ENCODE results near the gene ZNF521.

Gene ZNF521

GRCh38 chr18:25288340-25288938 lies 63.5 kb downstream of the ZNF521 start:
- Histone ChIP-seq H3K4me3 (replicated peaks; ENCODE audit: low read depth, low read length) (no peak overlapping the region), H3K36me3 (ENCODE audit: control insufficient read depth, insufficient read depth, low read length) (no peaks in the 10 kb centered on the region), H3K27me3 (replicated peaks; ENCODE audit: control insufficient read depth, insufficient read depth, low read length) (no peaks in the 10 kb centered on the region; the same call in 1 of the 2 replicates)
- TF ChIP-seq, protein P1, sequence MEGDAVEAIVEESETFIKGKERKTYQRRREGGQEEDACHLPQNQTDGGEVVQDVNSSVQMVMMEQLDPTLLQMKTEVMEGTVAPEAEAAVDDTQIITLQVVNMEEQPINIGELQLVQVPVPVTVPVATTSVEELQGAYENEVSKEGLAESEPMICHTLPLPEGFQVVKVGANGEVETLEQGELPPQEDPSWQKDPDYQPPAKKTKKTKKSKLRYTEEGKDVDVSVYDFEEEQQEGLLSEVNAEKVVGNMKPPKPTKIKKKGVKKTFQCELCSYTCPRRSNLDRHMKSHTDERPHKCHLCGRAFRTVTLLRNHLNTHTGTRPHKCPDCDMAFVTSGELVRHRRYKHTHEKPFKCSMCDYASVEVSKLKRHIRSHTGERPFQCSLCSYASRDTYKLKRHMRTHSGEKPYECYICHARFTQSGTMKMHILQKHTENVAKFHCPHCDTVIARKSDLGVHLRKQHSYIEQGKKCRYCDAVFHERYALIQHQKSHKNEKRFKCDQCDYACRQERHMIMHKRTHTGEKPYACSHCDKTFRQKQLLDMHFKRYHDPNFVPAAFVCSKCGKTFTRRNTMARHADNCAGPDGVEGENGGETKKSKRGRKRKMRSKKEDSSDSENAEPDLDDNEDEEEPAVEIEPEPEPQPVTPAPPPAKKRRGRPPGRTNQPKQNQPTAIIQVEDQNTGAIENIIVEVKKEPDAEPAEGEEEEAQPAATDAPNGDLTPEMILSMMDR (IDR thresholded peaks at IDR 0.05; ENCODE audit: insufficient read depth, low read length, poor library complexity, severe bottlenecking) = no peak
- no peak for DNase-seq (ENCODE audit: extremely low read depth, insufficient read length)

GRCh38 chr18:25287106-25287505 lies 64.9 kb downstream of the ZNF521 start:
- DNase-seq (ENCODE audit: extremely low read depth, insufficient read length) = no peak
- Histone ChIP-seq H3K27me3 (replicated peaks; ENCODE audit: control insufficient read depth, insufficient read depth, low read length) (peaks cover 2% of the 10 kb centered on the region; the same call in 1 of the 2 replicates), H3K36me3 (ENCODE audit: control insufficient read depth, insufficient read depth, low read length) (no peaks in the 10 kb centered on the region), H3K4me3 (replicated peaks; ENCODE audit: low read depth, low read length) (no peak overlapping the region)
- TF ChIP-seq, protein P1 (IDR thresholded peaks at IDR 0.05; ENCODE audit: insufficient read depth, low read length, poor library complexity, severe bottlenecking) = no peak

DNA sequence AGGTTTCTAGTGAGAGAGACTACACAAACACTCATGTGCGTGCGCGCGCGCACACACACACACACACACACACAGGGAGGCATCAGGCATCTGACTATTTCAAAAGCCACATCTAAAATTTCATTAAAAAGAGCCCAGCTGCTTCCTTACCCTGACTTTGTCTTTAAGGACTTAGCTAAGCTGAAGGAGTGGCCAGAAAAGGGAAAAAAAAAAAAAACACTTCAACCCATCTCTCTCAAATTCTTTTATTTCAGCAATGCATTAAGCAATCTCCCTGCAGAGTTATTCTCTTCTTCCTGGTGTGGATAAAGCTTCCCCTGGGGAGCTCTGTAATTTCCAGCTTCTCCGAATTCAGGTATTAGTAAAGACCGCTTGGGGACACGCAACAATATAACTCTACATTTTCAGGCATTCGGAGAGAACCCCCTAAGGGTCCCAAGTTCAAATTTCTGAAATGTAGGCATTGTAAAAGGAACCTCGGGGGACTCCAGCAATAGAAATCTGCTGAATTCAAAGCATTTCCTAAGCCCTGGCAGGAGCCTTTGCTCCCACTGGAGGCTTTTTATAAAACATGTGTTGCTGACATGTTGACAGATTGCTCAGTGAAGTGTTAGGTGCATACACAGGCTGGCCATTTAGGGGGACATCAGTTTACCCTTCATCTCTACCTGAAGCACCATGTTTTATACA lies 67.0 kb downstream of the ZNF521 start:
- TF ChIP-seq, protein P1 (IDR thresholded peaks at IDR 0.05; ENCODE audit: insufficient read depth, low read length, poor library complexity, severe bottlenecking) = no peak
- DNase-seq (ENCODE audit: extremely low read depth, insufficient read length) = no peak
- H3K4me3 ChIP-seq (replicated peaks; ENCODE audit: low read depth, low read length) = no peak overlapping the region
- H3K36me3 ChIP-seq (ENCODE audit: control insufficient read depth, insufficient read depth, low read length) = no peaks in the 10 kb centered on the region
- H3K27me3 ChIP-seq (replicated peaks; ENCODE audit: control insufficient read depth, insufficient read depth, low read length) = peaks cover 2% of the 10 kb centered on the region; the same call in 1 of the 2 replicates

GRCh38 chr18:25284281-25284680 lies 67.7 kb downstream of the ZNF521 start:
- DNase-seq (ENCODE audit: extremely low read depth, insufficient read length) = no peak
- TF ChIP-seq, protein P1 (IDR thresholded peaks at IDR 0.05; ENCODE audit: insufficient read depth, low read length, poor library complexity, severe bottlenecking) = no peak
- no peaks in the 10 kb centered on the region for H3K36me3 ChIP-seq (ENCODE audit: control insufficient read depth, insufficient read depth, low read length)
- no peak overlapping the region for H3K4me3 ChIP-seq (replicated peaks; ENCODE audit: low read depth, low read length)
- peaks cover 2% of the 10 kb centered on the region; the same call in 1 of the 2 replicates for H3K27me3 ChIP-seq (replicated peaks; ENCODE audit: control insufficient read depth, insufficient read depth, low read length)

DNA sequence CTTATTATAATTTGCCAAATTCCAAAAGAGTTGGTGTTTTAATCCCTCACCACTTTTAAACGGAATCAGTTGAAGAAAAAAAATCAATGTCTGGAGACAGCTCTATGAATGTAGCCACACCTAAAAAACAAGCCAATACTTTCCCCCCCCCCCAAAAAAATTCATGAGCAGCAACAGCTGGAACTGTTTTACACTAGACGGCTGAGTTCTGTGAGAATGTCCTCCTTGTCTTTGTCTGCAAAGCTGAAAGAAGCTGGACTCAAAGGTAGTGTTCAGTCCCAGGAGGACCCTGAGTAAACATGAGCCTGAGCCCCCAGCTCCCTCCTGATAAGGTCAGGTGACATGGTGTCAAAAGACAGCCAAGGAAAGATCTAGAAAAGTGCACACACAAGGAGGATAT lies 68.2 kb downstream of the ZNF521 start:
- no peak for DNase-seq (ENCODE audit: extremely low read depth, insufficient read length)
- TF ChIP-seq, protein P1 (IDR thresholded peaks at IDR 0.05; ENCODE audit: insufficient read depth, low read length, poor library complexity, severe bottlenecking) = no peak
- peaks cover 2% of the 10 kb centered on the region; the same call in 1 of the 2 replicates for H3K27me3 ChIP-seq (replicated peaks; ENCODE audit: control insufficient read depth, insufficient read depth, low read length)
- H3K36me3 ChIP-seq (ENCODE audit: control insufficient read depth, insufficient read depth, low read length) = no peaks in the 10 kb centered on the region
- no peak overlapping the region for H3K4me3 ChIP-seq (replicated peaks; ENCODE audit: low read depth, low read length)
